Activated T-cell treated with anti-CD3 and anti-CD28 coated beads, Interleukin-2, amount 50 U/mL, for 1 hour (primary cell): Measurements from ENCODE around the gene ISYNA1.

ENCODE experiments used
- DNase-seq: peaks from one replicate; pipeline ENCODE4 v3.0.0-alpha.2; 2020

Gene ISYNA1

GRCh38 chr19:18442941-18443340 is 5.0 kb upstream of the ISYNA1 start:
- no peak for DNase-seq

- DNase-seq: no peak
Measured at GRCh38 chr19:18441804-18442788, 4.2 kb upstream of the ISYNA1 start.

GRCh38 chr19:18440936-18441803 is 3.2 kb upstream of the ISYNA1 start:
- no peak for DNase-seq

- peak; percentile 58 for DNase-seq
Measured at GRCh38 chr19:18440415-18440877, 2.5 kb upstream of the ISYNA1 start.

- DNase-seq: no peak
Measured at GRCh38 chr19:18439910-18440237, 1.9 kb upstream of the ISYNA1 start.

- DNase-seq: peak; percentile 18
Measured at GRCh38 chr19:18439025-18439909, 1.3 kb upstream of the ISYNA1 start.

- DNase-seq: no peak
Measured at GRCh38 chr19:18438331-18439024, 545 bp upstream of the ISYNA1 start.

GRCh38 chr19:18436671-18437490 is 1.1 kb downstream of the ISYNA1 start:
- peak; percentile 75 for DNase-seq

- DNase-seq: no peak
Measured at GRCh38 chr19:18435842-18436670, 1.9 kb downstream of the ISYNA1 start.

GRCh38 chr19:18435178-18435841 is 2.6 kb downstream of the ISYNA1 start:
- DNase-seq: no peak

GRCh38 chr19:18434411-18435175 is 3.3 kb downstream of the ISYNA1 start:
- peak; percentile 19 for DNase-seq

- DNase-seq: no peak
Measured at GRCh38 chr19:18433735-18434398, 4.1 kb downstream of the ISYNA1 start.

GRCh38 chr19:18433015-18433691 is 4.8 kb downstream of the ISYNA1 start:
- DNase-seq: peak; percentile 60

- no peak for DNase-seq
Measured at GRCh38 chr19:18432275-18433014, 5.5 kb downstream of the ISYNA1 start.

- DNase-seq: peak; percentile 18
Measured at GRCh38 chr19:18431351-18432197, 6.4 kb downstream of the ISYNA1 start.
